ENCODE results near the gene UNC5C.

The UNC5C gene

GRCh38 chr4:95386410-95386809 lies 162.4 kb downstream of the UNC5C start:
- no peak for DNase-seq

GRCh38 chr4:95381843-95382580 lies 166.8 kb downstream of the UNC5C start:
- DNase-seq: no peak

DNA sequence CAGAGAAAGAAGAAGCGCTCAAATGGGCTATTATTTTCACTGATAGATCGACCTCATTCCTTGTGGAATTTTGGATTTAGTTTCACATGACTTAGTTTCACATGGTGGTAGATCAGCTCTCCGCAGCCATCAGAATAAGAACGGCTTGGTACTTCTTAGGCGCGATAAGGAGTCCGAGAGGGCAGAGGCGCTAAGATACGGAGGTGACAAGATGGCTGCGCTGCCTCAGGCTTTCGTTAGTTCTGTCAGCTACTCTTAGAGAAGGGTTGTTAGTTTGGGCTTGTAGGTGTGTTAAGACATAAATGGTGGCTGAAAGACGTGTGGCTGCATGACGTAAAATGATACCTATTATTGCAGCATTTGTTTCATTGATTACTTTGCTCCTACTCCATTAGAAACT lies 169.1 kb downstream of the UNC5C start:
- DNase-seq: no peak

DNA sequence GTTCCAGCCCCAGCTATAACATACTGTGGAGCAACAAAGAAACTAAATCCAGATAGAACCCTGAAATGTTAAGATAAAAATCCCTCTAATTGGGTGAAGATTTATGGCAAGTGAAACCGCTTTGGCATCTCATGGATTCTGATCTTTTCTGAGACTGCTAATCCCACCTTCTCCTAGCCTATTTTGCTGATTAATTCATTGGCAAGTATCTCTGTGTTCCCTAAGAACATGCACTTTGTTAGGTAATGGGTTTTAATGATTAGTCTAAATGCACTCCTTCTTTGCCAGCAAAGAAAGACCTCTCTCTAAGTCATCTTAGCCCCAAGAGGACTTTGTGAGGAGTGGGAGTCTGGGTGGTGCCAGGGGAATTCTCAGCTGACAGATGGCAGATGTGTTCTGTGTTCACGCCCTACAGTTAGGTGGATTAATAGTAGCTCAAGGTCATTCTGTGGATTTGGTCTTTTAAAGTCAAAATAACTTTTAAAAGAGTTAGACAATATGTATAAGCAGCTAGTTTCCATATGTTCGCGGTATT lies 171.3 kb downstream of the UNC5C start:
- DNase-seq: no peak

DNA sequence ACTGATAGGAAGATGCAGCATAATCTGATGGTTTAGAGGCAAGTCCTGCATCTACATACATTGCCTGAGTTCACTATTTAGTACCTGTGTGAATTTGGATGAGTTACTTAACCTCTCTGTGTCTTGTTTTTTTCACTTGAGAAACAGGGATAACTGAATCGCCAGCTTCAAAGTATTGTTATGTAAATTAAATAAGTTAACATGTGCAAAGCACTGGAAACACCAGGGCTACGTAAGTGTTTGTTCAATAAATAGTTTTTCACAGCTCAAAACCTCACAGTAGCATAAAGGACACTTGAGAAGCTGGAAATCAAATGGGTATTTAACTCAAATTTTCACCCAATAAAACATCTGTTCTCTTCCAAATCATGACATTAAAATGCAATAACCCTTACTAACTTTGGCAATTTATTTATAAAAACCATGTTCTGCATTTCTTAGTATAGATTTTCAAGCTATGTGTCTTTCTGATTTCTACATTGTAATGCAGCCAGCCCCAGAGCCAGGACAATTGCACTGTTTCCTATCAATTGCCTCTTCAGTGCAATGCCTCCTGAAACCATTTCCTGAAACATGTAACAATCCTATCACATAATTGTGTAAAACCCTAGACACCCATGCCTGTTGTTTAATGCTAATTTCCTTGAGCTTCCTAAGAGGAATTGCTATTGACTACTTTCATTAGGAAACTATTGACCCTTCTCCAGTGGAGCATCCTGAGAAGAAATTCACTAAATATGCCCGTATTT lies 177.1 kb downstream of the UNC5C start:
- DNase-seq: no peak

GRCh38 chr4:95367824-95368223 lies 180.9 kb downstream of the UNC5C start:
- DNase-seq: no peak

DNA sequence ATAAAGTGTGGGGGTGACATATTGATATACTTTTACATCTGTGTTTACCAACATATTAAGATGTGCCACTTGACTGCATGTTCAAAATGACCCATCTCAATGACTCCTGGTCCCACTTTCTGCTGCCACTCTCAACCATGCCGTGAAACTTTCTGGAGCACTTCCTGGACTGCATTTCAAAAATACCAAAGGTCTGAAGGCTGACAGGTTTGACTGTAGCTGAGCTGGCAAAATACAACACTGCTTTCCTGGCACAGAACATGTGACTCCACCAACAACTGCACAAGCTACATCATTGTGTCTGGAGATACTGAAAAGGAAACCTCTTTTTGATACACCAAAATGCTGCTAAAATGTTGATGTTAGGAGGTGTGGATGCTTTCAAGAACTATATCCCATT lies 184.8 kb downstream of the UNC5C start:
- DNase-seq: no peak

GRCh38 chr4:95363559-95363925 lies 185.2 kb downstream of the UNC5C start:
- DNase-seq: no peak

DNA sequence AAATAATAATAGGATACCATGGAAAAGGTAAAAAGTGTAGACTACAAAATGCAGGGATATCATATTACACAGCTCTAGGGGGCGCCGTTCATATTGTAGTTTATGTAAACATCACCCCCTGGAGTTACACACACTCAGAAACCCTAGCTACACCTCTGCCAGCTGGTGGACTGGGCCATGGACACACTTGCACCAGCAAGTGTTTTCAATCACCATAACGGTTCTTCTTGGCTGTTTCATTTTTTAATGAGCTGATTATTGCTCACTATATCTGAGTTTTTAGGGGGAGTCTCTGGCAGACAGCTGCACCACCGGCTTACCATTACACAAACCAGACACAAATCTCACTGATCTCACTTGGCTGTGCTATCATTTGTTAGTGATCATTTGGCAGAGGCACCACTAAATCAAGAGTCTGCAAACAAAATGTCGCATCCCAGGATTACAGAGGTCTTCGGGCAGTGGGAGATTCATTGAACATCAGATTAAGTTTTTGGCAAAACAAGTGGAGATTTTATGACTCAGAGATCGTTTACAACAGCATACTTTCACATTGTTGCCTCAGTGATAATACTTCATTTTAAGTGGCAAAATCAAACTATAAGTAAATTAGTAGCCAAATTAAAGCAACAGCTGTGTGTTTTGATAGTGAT lies 185.7 kb downstream of the UNC5C start:
- DNase-seq: no peak

DNA sequence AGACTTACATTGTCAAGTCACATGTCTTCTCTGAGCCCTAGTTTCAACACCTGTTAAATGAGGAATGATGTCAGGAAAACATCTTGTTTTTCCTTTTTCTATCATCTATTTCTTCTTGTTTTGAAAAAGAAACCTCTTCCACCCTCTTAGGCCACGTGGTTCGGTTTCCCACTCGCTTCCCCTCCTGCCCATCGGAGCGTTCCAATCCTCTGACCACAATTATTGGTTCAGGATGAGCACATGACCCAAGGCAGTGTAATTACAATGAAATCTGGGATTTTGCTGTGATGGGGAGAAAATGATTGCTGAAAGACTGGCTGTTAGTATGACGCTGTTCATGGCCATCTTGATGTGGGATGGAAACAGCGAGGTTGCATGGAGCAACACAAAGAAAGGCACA lies 186.7 kb downstream of the UNC5C start:
- DNase-seq: no peak

DNA sequence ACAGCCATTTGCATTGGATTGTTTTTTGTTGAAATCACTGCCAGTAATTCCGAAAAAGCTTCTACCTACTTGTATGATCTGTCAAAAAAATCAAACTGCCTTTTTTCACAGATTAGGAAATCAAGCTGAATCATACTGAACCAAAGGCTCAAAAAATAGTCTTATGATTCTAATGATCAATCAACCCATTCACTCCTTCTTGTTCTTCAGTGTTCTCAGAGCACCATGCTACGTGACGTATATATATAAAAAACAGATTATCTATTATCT lies 187.1 kb downstream of the UNC5C start:
- DNase-seq: no peak

- DNase-seq: no peak
Measured at GRCh38 chr4:95360906-95361695, 187.7 kb downstream of the UNC5C start.

DNA sequence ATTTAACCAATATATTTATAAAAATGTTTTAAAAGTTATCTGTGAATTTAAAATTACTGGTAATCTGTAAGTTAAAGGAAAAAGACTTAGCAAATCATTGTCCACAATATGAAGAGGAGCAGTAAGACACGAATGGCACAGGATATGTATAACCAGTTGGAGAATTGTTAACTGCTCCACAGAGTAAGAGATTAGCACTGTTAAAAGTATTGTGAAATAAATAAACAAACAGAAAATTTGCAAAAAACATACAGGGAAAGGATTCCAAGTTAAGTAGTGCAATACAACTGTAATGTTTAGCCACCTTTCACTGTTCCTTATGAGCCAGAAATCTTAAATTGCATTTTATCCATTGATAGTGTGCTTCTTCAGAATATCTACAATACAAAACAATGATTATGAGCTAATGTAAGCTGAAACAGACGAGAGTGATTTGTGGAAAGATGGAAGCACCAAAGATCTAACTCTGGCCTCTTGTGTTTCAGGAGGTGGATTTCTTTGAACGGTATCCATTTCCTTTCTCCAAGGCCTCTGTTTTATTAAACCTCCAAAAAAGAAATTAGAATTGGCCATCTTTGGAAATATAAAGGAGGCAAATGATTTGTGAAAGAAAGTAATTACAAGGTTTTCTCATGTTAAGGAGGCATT lies 188.4 kb downstream of the UNC5C start:
- DNase-seq: no peak

DNA sequence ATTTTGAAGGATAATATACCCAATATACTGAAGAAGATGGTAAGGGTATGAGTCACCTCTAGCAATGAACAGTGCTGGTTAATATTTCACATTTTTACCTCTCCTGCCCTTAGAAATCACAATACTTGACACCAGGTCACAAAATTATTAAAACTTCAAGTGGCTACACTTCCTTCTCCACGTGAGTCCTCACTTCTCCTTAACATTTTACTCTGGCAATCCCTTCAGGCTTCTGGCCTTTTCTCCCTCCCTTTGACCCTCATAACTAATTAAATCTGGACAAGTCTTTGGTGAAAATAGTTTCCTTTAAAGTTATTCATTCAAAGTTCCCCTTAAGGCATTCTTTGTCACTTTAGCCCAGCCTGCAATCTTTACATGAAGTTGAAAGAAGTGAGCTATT lies 190.4 kb downstream of the UNC5C start:
- no peak for DNase-seq

DNA sequence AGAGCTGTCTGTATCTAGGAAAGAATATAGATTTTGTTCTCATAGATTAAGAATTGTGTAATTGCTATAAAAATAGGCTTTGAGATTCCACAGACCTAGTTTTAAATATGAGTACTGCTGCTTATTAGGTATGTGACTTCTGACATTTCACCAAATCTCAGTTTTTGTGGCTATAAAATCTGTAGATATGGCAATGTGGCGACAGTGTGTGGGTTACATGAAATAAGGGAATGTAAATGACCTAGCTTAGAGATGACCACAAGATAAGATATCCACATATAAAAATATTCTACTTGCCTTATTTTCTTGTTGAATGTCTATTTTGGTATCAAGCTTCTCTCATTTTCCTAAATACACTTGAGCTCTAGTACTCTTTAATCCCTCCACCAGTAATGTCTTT lies 193.8 kb downstream of the UNC5C start:
- no peak for DNase-seq

DNA sequence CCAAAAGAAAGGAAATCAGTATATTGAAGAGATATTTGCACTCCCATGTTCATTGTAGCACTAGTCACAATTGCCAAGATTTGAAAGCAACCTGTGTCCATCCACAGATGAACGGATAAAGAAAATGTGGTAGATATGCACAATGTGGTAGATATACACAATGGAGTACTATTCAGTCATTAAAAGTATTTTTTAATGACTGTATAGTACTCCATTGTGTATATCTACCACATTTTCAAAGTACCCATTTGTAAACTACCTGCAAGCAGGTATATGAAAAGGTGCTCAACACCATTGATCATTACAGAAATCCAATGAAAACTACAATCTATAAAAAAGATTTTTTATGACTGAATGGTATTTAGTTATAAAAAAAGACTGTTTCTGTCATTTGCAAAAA lies 200.4 kb downstream of the UNC5C start:
- DNase-seq: no peak

DNA sequence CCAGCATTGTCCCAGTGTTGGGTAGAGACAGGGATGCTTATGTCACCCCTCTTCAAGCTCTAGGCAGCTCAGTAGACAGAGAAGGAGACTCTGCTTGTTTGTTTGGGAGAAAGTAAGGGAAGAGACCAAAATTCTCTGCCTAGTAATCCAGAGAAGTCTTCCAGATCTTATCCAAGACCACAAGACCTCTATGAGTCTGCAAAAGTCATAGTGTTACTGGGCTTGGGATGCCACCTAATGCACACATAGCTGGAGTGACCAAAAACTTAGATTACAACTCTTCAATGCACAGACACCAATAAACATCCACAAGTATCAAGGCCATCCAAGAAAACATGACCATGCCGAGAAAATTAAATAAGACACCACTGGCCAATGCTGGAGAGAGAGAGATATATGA lies 205.5 kb downstream of the UNC5C start:
- no peak for DNase-seq

GRCh38 chr4:95340191-95340590 lies 208.6 kb downstream of the UNC5C start:
- no peak for DNase-seq

DNA sequence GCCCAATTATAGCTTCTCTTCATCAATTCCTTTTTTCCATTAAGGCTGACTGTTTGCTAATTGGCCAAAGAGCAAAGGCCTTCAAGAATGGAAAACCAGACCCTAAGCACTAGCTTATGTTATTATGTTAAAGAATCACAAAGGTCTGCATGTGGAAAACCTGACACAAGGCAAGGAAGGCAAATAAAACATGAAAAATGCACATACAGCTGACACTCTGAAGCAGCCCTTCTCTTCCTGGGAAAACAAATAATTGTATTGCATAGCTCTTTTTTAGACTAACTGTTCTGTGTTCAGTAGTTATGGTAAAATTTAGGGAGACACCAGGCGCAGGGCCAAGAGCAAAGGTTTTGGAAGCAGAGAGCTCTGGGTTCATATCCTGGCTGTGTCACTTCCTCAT lies 223.1 kb downstream of the UNC5C start:
- no peak for DNase-seq

- DNase-seq: no peak
Measured at GRCh38 chr4:95319169-95319568, 229.6 kb downstream of the UNC5C start.

- DNase-seq: no peak
Measured at GRCh38 chr4:95318483-95318882, 230.3 kb downstream of the UNC5C start.

GRCh38 chr4:95318044-95318443 lies 230.7 kb downstream of the UNC5C start:
- DNase-seq: no peak

Data from T-helper 1 cell (primary cell).